ENCODE results near the gene KDM7A. TPM values are rescaled to one million over a fixed set of nuclear protein-coding genes. Genes with fewer than 3 reads are reported as not detected.
A peak's percentile ranks its signal among the peaks of the same experiment; 100 is the strongest.

Gene KDM7A
- total and polyA plus RNA-seq, 9 of the 15 experiments (the other 6 are each of a cell fraction or from before 2014, with no cell fraction given) = 0.90 to 8.4 (median 7.0) TPM

DNA sequence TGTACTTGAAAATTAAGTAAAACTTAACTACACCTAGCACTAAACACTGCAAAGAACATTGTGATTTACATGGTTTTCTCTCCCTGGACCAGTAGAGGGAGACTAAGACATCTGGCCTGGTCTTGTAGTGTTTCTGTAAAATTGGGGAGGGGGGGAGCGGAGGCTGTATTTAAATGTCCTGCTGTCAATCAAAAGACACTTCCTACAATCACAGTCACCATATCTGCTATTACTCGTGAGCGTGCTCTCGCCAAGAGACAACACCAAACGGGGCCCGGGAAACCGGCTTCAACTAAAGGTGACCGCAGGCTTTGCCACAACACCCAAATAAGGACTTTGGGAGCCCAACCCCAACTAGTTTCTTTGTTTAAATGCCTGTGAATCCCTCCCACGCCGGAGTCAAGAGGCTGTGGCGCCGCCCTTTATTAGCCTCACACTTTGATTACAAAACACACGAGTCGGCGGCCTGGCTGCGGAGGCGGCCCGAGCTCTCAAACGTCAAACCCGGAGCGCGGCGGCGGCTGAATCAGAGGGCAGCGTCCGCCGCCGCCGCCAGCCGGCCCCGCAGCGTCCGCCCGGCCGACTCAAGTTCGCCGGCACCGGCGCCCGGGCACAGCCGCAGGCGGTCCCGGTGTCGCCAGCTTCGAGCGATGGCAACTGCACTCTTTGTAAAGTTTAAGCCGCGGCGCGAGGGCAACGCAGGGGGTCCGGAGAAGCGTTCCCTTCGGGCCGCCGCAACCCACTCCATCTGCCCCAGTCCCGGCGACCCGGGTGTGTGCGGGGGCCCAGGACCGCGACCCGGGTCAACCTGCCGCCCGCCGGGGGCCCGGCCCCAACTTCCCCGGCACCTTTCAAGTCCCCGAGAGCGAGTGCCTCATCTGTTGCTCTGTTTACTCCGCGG is 1.3 kb downstream of the KDM7A start (continued):
- TF ChIP-seq, protein P1, sequence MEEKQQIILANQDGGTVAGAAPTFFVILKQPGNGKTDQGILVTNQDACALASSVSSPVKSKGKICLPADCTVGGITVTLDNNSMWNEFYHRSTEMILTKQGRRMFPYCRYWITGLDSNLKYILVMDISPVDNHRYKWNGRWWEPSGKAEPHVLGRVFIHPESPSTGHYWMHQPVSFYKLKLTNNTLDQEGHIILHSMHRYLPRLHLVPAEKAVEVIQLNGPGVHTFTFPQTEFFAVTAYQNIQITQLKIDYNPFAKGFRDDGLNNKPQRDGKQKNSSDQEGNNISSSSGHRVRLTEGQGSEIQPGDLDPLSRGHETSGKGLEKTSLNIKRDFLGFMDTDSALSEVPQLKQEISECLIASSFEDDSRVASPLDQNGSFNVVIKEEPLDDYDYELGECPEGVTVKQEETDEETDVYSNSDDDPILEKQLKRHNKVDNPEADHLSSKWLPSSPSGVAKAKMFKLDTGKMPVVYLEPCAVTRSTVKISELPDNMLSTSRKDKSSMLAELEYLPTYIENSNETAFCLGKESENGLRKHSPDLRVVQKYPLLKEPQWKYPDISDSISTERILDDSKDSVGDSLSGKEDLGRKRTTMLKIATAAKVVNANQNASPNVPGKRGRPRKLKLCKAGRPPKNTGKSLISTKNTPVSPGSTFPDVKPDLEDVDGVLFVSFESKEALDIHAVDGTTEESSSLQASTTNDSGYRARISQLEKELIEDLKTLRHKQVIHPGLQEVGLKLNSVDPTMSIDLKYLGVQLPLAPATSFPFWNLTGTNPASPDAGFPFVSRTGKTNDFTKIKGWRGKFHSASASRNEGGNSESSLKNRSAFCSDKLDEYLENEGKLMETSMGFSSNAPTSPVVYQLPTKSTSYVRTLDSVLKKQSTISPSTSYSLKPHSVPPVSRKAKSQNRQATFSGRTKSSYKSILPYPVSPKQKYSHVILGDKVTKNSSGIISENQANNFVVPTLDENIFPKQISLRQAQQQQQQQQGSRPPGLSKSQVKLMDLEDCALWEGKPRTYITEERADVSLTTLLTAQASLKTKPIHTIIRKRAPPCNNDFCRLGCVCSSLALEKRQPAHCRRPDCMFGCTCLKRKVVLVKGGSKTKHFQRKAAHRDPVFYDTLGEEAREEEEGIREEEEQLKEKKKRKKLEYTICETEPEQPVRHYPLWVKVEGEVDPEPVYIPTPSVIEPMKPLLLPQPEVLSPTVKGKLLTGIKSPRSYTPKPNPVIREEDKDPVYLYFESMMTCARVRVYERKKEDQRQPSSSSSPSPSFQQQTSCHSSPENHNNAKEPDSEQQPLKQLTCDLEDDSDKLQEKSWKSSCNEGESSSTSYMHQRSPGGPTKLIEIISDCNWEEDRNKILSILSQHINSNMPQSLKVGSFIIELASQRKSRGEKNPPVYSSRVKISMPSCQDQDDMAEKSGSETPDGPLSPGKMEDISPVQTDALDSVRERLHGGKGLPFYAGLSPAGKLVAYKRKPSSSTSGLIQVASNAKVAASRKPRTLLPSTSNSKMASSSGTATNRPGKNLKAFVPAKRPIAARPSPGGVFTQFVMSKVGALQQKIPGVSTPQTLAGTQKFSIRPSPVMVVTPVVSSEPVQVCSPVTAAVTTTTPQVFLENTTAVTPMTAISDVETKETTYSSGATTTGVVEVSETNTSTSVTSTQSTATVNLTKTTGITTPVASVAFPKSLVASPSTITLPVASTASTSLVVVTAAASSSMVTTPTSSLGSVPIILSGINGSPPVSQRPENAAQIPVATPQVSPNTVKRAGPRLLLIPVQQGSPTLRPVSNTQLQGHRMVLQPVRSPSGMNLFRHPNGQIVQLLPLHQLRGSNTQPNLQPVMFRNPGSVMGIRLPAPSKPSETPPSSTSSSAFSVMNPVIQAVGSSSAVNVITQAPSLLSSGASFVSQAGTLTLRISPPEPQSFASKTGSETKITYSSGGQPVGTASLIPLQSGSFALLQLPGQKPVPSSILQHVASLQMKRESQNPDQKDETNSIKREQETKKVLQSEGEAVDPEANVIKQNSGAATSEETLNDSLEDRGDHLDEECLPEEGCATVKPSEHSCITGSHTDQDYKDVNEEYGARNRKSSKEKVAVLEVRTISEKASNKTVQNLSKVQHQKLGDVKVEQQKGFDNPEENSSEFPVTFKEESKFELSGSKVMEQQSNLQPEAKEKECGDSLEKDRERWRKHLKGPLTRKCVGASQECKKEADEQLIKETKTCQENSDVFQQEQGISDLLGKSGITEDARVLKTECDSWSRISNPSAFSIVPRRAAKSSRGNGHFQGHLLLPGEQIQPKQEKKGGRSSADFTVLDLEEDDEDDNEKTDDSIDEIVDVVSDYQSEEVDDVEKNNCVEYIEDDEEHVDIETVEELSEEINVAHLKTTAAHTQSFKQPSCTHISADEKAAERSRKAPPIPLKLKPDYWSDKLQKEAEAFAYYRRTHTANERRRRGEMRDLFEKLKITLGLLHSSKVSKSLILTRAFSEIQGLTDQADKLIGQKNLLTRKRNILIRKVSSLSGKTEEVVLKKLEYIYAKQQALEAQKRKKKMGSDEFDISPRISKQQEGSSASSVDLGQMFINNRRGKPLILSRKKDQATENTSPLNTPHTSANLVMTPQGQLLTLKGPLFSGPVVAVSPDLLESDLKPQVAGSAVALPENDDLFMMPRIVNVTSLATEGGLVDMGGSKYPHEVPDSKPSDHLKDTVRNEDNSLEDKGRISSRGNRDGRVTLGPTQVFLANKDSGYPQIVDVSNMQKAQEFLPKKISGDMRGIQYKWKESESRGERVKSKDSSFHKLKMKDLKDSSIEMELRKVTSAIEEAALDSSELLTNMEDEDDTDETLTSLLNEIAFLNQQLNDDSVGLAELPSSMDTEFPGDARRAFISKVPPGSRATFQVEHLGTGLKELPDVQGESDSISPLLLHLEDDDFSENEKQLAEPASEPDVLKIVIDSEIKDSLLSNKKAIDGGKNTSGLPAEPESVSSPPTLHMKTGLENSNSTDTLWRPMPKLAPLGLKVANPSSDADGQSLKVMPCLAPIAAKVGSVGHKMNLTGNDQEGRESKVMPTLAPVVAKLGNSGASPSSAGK (IDR thresholded peaks at IDR 0.05) = peak; percentile 89
- TF ChIP-seq NCOA6 (IDR thresholded peaks at IDR 0.05) (no peak), PRPF4 (IDR thresholded peaks at IDR 0.05; ENCODE audit: insufficient read depth, low read depth, low read length, poor library complexity, severe bottlenecking) (no peak), GABPB1 (CRISPR knock-in tag; IDR thresholded peaks at IDR 0.05) (no peak; the same call in 1 of the 2 replicates), EP300 (IDR thresholded peaks at IDR 0.05; ENCODE audit: low read length) (peak; percentile 60; the same call in 1 of the 2 replicates), NCOA4 (IDR thresholded peaks at IDR 0.05; ENCODE audit: partially characterized antibody) (no peak), RAD21 (CRISPR knock-in tag; conservative IDR thresholded peaks at IDR 0.05 in 1 of 2, IDR thresholded peaks at IDR 0.05 in 1 of 2) (peak; percentile 97 to 98), ZNF507 (tag; conservative IDR thresholded peaks at IDR 0.05) (no peak), CBFA2T2 (conservative IDR thresholded peaks at IDR 0.05) (0 out of 2 replicates have a peak, but pooled peaks have one; percentile 3), KLF13 (tag; IDR thresholded peaks at IDR 0.05; ENCODE audit: borderline replicate concordance, low read depth) (no peak)
- TF ChIP-seq, protein P2, sequence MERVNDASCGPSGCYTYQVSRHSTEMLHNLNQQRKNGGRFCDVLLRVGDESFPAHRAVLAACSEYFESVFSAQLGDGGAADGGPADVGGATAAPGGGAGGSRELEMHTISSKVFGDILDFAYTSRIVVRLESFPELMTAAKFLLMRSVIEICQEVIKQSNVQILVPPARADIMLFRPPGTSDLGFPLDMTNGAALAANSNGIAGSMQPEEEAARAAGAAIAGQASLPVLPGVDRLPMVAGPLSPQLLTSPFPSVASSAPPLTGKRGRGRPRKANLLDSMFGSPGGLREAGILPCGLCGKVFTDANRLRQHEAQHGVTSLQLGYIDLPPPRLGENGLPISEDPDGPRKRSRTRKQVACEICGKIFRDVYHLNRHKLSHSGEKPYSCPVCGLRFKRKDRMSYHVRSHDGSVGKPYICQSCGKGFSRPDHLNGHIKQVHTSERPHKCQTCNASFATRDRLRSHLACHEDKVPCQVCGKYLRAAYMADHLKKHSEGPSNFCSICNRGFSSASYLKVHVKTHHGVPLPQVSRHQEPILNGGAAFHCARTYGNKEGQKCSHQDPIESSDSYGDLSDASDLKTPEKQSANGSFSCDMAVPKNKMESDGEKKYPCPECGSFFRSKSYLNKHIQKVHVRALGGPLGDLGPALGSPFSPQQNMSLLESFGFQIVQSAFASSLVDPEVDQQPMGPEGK (CRISPR knock-in tag; IDR thresholded peaks at IDR 0.05; ENCODE audit: borderline replicate concordance) = no peak

All from K562 (cell line).